CD14-positive monocyte (primary cell): ENCODE results near the gene FAM118B. TPM values are rescaled to one million over a fixed set of nuclear protein-coding genes. Genes with fewer than 3 reads are reported as not detected.

ENCODE experiments used
- DNase-seq, 3 donors: peaks; one replicate each; pipeline ENCODE4 v3.0.0-alpha.2; 2011 to 2022
- H2AFZ ChIP-seq: 2 replicates; pipeline ENCODE4 v1.6.0; 2012; ENCODE audit warnings: mild to moderate bottlenecking, low read depth, low read length, inconsistent platforms; ENCODE audit not compliant: insufficient read depth, poor library complexity, severe bottlenecking
- H3K27ac ChIP-seq, 2 donors: 1 replicate in 1 of 2; 2 replicates in 1 of 2; pipeline ENCODE4 v1.5.1; 2012 to 2013; ENCODE audit warnings: low read length in 2 of 2, control low read depth in 1 of 2, inconsistent platforms in 1 of 2, low read depth in 1 of 2, mild to moderate bottlenecking in 1 of 2
- H3K27me3 ChIP-seq, 2 donors: one replicate each; pipeline versions ENCODE4 v1.6.0 to v1.6.1; 2011 to 2013; ENCODE audit warnings: low read length in 2 of 2; ENCODE audit not compliant: control insufficient read depth in 2 of 2, insufficient read depth in 2 of 2
- H3K36me3 ChIP-seq, 2 donors: replicated peaks in 1 of 2; 1 replicate in 1 of 2; 2 replicates in 1 of 2; pipeline versions ENCODE4 v1.5.1 to v1.6.1; 2012 to 2013; ENCODE audit warnings: low read length in 2 of 2, control low read depth in 1 of 2, inconsistent platforms in 1 of 2, mild to moderate bottlenecking in 1 of 2; ENCODE audit not compliant: insufficient read depth in 2 of 2, control insufficient read depth in 1 of 2
- H3K4me1 ChIP-seq, 2 donors: 1 replicate in 1 of 2; 2 replicates in 1 of 2; pipeline versions ENCODE4 v1.5.1 to v1.6.1; 2012 to 2013; ENCODE audit warnings: low read length in 2 of 2, control low read depth in 1 of 2, inconsistent platforms in 1 of 2, mild to moderate bottlenecking in 1 of 2, moderate library complexity in 1 of 2; ENCODE audit not compliant: insufficient read depth in 2 of 2, control insufficient read depth in 1 of 2
- H3K4me2 ChIP-seq: replicated peaks from 2 replicates; pipeline ENCODE3; 2012; ENCODE audit warnings: low read length, moderate library complexity, mild to moderate bottlenecking; ENCODE audit not compliant: poor library complexity, severe bottlenecking; ENCODE audit errors: extremely low read depth
- H3K4me3 ChIP-seq, 3 experiments: fragments of 200-600 bp in 1 of 3; sonication (generic) in 1 of 3; replicated peaks in 1 of 3; 1 replicate in 2 of 3; 2 replicates in 1 of 3; pipeline ENCODE4 v1.5.1; 2011 to 2013; ENCODE audit warnings: low read length in 3 of 3, mild to moderate bottlenecking in 3 of 3, control low read depth in 2 of 3, low read depth in 2 of 3, inconsistent platforms in 1 of 3, moderate library complexity in 1 of 3
- H3K79me2 ChIP-seq: 2 replicates; pipeline ENCODE4 v1.6.0; 2012; ENCODE audit warnings: mild to moderate bottlenecking, control low read depth, inconsistent platforms, low read length, moderate library complexity; ENCODE audit not compliant: insufficient read depth
- H3K9ac ChIP-seq: 2 replicates; pipeline ENCODE4 v1.6.0; 2017; ENCODE audit warnings: low read length, mild to moderate bottlenecking; ENCODE audit not compliant: insufficient read depth, poor library complexity, severe bottlenecking
- H3K9me3 ChIP-seq, 2 donors: replicated peaks in 1 of 2; 1 replicate in 1 of 2; 2 replicates in 1 of 2; pipeline versions ENCODE4 v1.5.1 to v1.6.1; 2012 to 2013; ENCODE audit warnings: low read length in 2 of 2, control low read depth in 1 of 2; ENCODE audit not compliant: control insufficient read depth in 1 of 2, insufficient read depth in 1 of 2
- H4K20me1 ChIP-seq: 2 replicates; pipeline ENCODE4 v1.6.0; 2012; ENCODE audit warnings: mild to moderate bottlenecking, low read length, control low read depth, moderate library complexity; ENCODE audit not compliant: insufficient read depth
- H3K27ac Mint-ChIP-seq, 7 donors: one replicate each; pipeline ENCODE4 v1.8.0; 2020; ENCODE audit warnings: mild to moderate bottlenecking in 7 of 7, mixed read lengths in 7 of 7, moderate library complexity in 6 of 7, inconsistent platforms in 2 of 7
- H3K27me3 Mint-ChIP-seq, 3 donors: one replicate each; pipeline ENCODE4 v1.8.0; 2021 to 2022; ENCODE audit warnings: low read depth in 3 of 3, mild to moderate bottlenecking in 3 of 3, mixed read lengths in 3 of 3, moderate library complexity in 3 of 3, inconsistent platforms in 1 of 3
- H3K36me3 Mint-ChIP-seq, 2 donors: one replicate each; pipeline ENCODE4 v1.8.0; 2020; ENCODE audit warnings: mixed read lengths in 2 of 2, inconsistent platforms in 1 of 2, mild to moderate bottlenecking in 1 of 2
- H3K4me1 Mint-ChIP-seq: one replicate; pipeline ENCODE4 v1.8.0; 2020; ENCODE audit warnings: mild to moderate bottlenecking, mixed read lengths
- H3K4me3 Mint-ChIP-seq, 2 donors: one replicate each; pipeline ENCODE4 v1.8.0; 2020; ENCODE audit warnings: mild to moderate bottlenecking in 2 of 2, mixed read lengths in 2 of 2, moderate library complexity in 1 of 2
- H3K9me3 Mint-ChIP-seq, 7 donors: one replicate each; pipeline ENCODE4 v1.8.0; 2020 to 2022; ENCODE audit warnings: mixed read lengths in 7 of 7, mild to moderate bottlenecking in 6 of 7, moderate library complexity in 6 of 7, inconsistent platforms in 2 of 7
- CTCF ChIP-seq: fragments of 200-600 bp; IDR thresholded peaks from one replicate; pipeline ENCODE4 v1.8.0; 2022; ENCODE audit warnings: antibody characterized with exemption, mild to moderate bottlenecking
- WGBS: methylation state at CpG from one replicate; pipeline ENCODE4 v1.1.5; 2013; ENCODE audit warnings: missing lambda C conversion rate; ENCODE audit not compliant: insufficient coverage; 5-methylcytosine and 5-hydroxymethylcytosine counted together
- intact Hi-C, 2 donors: fragments of 100-400 bp; cut with micrococcal nuclease; formaldehyde crosslinking; loops; one replicate each; pipeline versions ENCODE4 v1.15.0 to v1.15.1; 2023
- polyA plus RNA-seq, 3 donors: library from polyadenylated mRNA; depleted of rRNA in 1 of 3; unstranded in 2 of 3; stranded (reverse) in 1 of 3; fragments of 300-500 nt in 2 of 3; fragments of >200 nt in 1 of 3; fragmentation: Illumina TruSeq in 2 of 3; gene quantifications; 1 replicate in 2 of 3; 2 replicates in 1 of 3; pipeline ENCODE4 v1.2.3, GENCODE V29; 2012 to 2021

FAM118B gene
- polyA plus RNA-seq, 3 donors: 13.6 to 18.7 (median 16.5) TPM

GRCh38 chr11:126167488-126167887, 44.1 kb upstream of the FAM118B start:
- H3K36me3 ChIP-seq: no peaks in the 10 kb centered on the region
- H3K27ac ChIP-seq: no peak overlapping the region
- Mint-ChIP-seq H3K4me1 (peaks cover 9% of the 10 kb centered on the region), H3K4me3 (no peak overlapping the region), H3K27me3 (peaks cover 1 to 2% (median 2%) of the 10 kb centered on the region in 3 donors), H3K36me3 (no peaks in the 10 kb centered on the region), H3K9me3 (peaks cover 0 to 14% (median 3%) of the 10 kb centered on the region in 7 donors), H3K27ac (no peak overlapping the region)
- no peak for TF ChIP-seq CTCF
- intact Hi-C loops: no loop called here
- H2AFZ ChIP-seq: no peak overlapping the region
- peaks cover 7 to 9% of the 10 kb centered on the region in 2 donors for H3K4me1 ChIP-seq
- DNase-seq: no peak
- H3K4me3 ChIP-seq: no peak overlapping the region
- no peaks in the 10 kb centered on the region for H4K20me1 ChIP-seq
- H3K9me3 ChIP-seq: no peaks in the 10 kb centered on the region
- H3K4me2 ChIP-seq: no peak overlapping the region
- no peaks in the 10 kb centered on the region for H3K27me3 ChIP-seq
- WGBS: 48% methylated on average over 2 of the region's 2 CpGs
- no peak overlapping the region for H3K9ac ChIP-seq
- H3K79me2 ChIP-seq: no peaks in the 10 kb centered on the region

GRCh38 chr11:126169291-126169690, 42.3 kb upstream of the FAM118B start:
- Mint-ChIP-seq H3K27me3 (peaks cover 0 to 1% (median 1%) of the 10 kb centered on the region in 3 donors), H3K4me3 (no peak overlapping the region), H3K36me3 (peaks cover 0 to 2% of the 10 kb centered on the region in 2 donors), H3K4me1 (peaks cover 13% of the 10 kb centered on the region), H3K27ac (no peak overlapping the region), H3K9me3 (peaks cover 3 to 18% (median 10%) of the 10 kb centered on the region in 7 donors)
- intact Hi-C loops: no loop called here
- Histone ChIP-seq H3K4me2 (no peak overlapping the region), H3K4me1 (peaks cover 10 to 13% of the 10 kb centered on the region in 2 donors), H4K20me1 (no peaks in the 10 kb centered on the region), H3K79me2 (no peaks in the 10 kb centered on the region), H2AFZ (no peak overlapping the region), H3K4me3 (no peak overlapping the region), H3K27ac (no peak overlapping the region), H3K36me3 (no peaks in the 10 kb centered on the region), H3K9me3 (no peaks in the 10 kb centered on the region), H3K27me3 (no peaks in the 10 kb centered on the region), H3K9ac (no peak overlapping the region)
- DNase-seq: no peak
- no peak for TF ChIP-seq CTCF
- WGBS: 100% methylated on average over 2 of the region's 3 CpGs
